Amniotic epithelial cell (primary cell): Measurements from ENCODE around the gene CHCHD4.
A peak's percentile ranks its signal among the peaks of the same experiment; 100 is the strongest.
"Not testable (repeated sequence)": the region's sequence is repeated elsewhere in the genome, so short reads cannot be mapped to it uniquely, and the experiment has no call there.

Experiments
- DNase-seq: peaks from one replicate; pipeline ENCODE4 v3.0.0-alpha.2; 2010; ENCODE audit warnings: low read depth

CHCHD4 gene

GRCh38 chr3:14119651-14120050, 5.0 kb downstream of the CHCHD4 start:
- no peak for DNase-seq

GRCh38 chr3:14118400-14119381, 6.0 kb downstream of the CHCHD4 start:
- peak; percentile 93 for DNase-seq

DNA sequence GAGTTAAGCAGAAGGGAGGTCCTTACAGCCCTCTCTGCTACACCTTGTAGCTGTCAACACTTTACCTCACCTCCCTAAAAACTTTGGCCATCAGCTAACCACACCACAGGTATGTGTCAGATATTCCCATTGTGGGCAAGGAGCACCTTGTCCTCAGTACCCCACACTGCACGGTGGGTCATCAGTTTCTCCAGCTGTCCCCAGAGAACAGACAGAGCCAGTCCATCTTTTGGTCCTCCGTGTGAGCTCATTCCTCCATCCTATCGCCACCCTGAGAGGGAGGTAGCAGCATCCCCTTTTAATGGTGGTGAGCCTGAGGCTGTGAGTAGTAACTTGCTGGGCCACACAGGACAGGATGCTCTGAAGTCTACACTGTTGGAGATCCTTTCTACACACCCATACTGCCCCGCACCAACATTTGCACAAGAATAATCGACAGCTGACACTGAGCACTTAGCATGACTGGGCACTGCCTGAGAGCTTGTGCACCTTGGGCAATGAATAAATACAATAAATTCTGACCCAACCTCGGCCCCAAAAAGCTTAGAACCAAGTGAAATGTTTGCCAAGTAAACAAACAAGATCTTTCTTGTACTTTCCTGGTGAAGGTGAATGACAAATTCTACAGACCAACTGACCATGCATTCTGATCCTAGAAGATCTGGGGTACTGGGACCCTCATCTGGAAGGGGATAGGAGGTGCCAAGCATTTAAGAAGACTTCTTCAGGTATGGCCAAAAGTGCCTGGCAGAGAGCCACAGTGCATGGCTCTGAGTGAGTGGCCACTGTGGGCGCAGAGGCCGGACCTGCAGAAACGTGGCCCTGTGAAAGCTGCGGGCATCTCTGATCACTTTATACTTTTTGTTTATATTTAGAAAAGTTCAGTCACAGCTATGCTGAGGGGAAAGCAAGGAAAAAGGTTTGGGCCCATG, 6.9 kb downstream of the CHCHD4 start:
- DNase-seq = no peak

DNA sequence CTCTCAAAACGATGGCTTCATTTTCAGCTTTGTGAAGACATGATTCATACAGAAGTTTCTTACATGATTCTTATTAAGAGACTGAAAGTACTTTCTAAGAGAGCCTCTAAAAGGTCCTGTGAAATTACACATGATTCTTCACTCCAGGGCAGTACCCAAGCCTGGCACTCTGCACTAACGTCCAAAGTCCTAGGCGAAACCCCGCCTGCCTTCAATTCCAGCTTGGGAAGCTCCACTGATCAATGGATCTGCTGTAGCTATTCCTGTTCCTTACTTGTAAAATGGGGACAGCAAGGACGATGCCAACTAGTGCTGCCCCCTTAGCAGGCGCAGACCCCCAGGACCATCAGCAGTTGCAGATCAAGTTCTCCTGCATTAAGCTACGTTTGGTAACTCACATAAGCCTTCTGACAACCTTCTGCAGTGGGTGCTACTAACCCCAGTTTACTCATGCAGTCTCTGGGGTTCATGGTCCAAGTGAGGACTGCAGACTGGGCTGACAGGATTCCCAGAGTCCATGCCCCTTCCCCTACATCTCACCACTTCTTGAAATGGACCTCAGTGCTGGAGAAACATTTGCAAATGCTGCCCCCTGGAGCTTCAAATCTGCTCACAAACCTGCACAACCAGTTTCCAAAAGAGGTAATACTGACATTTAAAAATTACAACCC, 10.6 kb downstream of the CHCHD4 start:
- DNase-seq = no peak

GRCh38 chr3:14110699-14111098, 14.0 kb downstream of the CHCHD4 start:
- DNase-seq = no peak

GRCh38 chr3:14109821-14110220, 14.8 kb downstream of the CHCHD4 start:
- not testable (repeated sequence) for DNase-seq

DNA sequence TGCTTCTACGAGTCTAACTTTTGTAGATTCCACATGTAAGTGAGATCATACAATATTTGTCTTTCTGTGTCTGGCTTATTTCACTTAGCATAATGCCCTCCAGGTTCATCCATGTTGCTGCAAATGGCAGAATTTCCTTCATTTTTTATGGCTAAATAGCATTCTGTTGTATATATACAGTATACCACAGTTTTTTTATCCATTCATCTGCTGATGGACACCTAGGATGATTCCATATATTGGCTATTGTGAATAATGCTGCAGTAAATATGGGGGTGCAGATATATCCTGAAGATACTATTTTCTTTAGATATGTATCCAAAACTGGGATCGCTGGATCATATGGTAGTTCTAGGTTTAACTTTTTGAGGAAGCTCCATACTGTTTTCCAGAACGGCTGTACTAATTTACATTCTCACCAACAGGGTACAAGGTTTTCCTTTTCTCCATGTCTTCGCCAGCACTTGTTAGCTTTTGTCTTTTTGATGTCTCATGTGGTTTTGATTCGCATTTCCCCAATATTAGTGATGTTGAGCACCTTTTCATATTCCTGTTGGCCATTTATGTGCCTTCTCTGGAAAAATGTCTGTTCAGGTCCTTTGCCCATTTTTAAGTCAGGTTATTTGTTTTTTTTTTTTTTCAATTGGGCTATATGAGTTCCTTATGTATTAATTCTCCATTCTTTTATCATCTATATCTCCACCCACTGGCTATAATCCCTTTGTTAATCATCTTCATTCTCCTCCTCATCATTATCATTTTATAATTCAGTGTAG, 26.9 kb downstream of the CHCHD4 start:
- no peak for DNase-seq

DNA sequence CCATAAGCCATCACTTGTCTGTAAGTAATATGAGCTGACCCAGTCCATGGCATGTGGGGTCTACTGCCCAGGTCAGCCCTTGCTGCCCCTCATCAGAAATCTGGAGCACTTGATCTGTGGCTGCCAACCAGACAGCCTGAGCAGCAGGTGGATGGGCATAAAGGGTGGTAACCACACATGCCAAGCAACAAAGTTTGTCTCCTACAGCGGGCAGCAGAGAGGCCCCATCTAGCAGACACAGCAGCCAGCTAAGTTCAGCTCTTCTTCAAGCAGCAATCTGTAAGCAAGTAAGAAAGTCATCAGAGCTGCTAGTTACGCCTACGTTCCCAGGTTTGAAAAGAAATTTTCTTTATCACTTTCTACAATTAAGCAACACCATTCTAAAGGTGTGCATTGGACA, 27.9 kb downstream of the CHCHD4 start:
- no peak for DNase-seq

GRCh38 chr3:14093831-14094230, 30.8 kb downstream of the CHCHD4 start:
- DNase-seq = no peak

- no peak for DNase-seq
These were observed 32.2 kb downstream of the CHCHD4 start for GRCh38 chr3:14092464-14092863.

DNA sequence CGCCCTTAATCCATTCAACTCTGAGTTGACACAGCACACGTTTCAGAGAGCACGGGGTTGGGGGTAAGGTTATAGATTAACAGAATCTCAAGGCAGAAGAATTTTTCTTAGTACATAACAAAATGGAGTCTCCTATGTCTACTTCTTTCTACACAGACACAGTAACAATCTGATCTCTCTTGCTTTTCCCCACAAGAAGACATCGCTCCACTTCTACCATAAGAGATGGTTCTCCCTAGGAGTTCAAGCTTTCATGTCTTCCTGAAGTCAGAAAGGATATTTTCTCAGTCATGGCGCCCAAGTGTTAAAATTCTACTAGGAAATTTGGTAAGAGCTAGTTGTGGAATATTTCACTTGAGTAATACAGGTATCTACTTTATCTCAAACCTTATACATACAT, 32.7 kb downstream of the CHCHD4 start:
- not testable (repeated sequence) for DNase-seq

DNA sequence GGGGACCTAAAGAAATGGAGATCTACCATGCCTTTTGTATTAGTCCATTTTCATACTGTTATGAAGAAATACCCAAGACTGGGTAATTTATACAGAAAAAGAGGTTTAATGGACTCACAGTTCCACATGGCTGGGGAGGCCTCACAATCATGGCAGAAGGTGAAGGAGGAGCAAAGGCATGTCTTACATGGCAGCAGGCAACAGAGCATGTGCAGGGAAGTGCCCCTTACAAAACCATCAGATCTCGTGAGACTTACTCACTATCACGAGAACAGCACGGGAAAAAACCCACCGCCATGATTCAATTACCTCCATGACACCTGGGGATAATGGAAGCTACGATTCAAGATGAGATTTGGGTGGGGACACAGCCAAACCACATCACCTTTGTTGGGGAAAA, 37.2 kb downstream of the CHCHD4 start:
- not testable (repeated sequence) for DNase-seq

GRCh38 chr3:14082108-14082657, 42.5 kb downstream of the CHCHD4 start:
- no peak for DNase-seq

GRCh38 chr3:14077310-14077709, 47.4 kb downstream of the CHCHD4 start:
- no peak for DNase-seq

DNA sequence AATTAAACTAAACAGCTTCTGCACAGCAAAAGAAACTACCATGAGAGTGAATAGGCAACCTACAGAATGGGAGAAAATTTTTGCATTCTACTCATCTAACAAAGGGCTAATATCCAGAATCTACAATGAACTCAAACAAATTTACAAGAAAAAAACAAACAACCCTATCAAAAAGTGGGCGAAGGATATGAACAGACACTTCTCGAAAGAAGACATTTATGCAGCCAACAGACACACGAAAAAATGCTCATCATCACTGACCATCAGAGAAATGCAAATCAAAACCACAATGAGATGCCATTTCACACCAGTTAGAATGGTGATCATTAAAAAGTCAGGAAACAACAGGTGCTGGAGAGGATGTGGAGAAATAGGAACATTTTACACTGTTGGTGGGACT, 49.4 kb downstream of the CHCHD4 start:
- not testable (repeated sequence) for DNase-seq

GRCh38 chr3:14064910-14065309, 59.8 kb downstream of the CHCHD4 start:
- DNase-seq = no peak

DNA sequence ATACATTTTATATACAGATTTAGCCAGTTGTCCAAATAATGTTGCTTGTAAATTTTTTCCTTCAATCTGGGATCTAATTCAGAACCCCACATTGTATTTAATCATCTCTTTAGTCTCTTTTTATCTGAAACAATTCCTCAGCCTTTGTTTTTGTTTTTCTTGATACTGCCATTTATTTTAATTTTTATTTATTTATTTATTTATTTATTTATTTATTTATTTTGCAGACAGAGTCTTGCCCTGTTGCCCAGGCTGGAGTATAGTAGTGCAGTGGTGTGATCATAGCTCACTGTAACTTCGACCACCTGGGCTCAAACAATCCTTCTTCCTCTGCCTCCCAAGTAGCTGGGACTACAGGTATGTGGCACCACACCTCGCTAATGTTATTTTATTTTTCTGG, 61.5 kb downstream of the CHCHD4 start:
- no peak for DNase-seq
